K562 (cell line): ENCODE data around the gene ELMO3.

Source experiments
- CBX1 ChIP-seq: sonication (generic); IDR thresholded peaks from 2 replicates; pipeline ENCODE4 v1.6.1; 2016; ENCODE audit warnings: antibody characterized with exemption, low read depth, mild to moderate bottlenecking
- POLR2G ChIP-seq: fragments of 200-400 bp; formaldehyde crosslinking; IDR thresholded peaks from 2 replicates; pipeline ENCODE4 v1.6.1; 2017; ENCODE audit warnings: low read depth, mild to moderate bottlenecking, antibody characterized with exemption, low read length, moderate library complexity
- TCF7 ChIP-seq: sonication (generic); IDR thresholded peaks from 2 replicates; pipeline ENCODE4 v1.6.1; 2016; ENCODE audit warnings: antibody characterized with exemption, borderline replicate concordance
- TF ChIP-seq, protein P1 (sequence below), 3 experiments: IDR thresholded peaks in 2 of 3; conservative IDR thresholded peaks in 1 of 3; 2 replicates each; pipeline ENCODE4 v1.5.1; 2011 to 2012; ENCODE audit warnings: low read length in 3 of 3, mild to moderate bottlenecking in 3 of 3, control low read depth in 2 of 3, improper control_type of control experiment in 1 of 3, inconsistent platforms in 1 of 3, low read depth in 1 of 3, mixed read lengths in 1 of 3, moderate library complexity in 1 of 3; ENCODE audit not compliant: insufficient read depth in 2 of 3

DNA sequence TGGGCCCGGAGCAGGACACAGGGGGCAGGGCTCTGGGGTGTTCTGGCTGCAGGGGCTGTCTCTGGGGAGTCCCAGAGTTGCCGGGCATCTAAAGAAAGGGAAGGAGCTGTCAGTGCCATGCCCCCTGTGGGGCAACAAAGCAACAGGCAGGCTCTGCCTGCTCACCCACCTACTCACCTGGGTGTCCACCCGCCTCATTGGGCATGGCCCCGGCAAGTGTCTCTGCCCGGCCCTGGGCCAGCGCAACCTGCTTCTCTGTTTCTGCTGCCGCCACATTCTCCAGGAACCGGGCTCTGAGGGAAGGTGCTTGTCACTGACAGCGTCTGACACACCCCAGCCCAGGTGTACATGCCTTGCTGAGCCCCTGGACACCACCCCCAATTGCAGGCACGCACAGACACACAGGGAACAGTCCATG, 35.3 kb downstream of the ELMO3 start:
- TF ChIP-seq TCF7 (no peak), CBX1 (no peak), POLR2G (peak; percentile 65)
- TF ChIP-seq, protein P1, sequence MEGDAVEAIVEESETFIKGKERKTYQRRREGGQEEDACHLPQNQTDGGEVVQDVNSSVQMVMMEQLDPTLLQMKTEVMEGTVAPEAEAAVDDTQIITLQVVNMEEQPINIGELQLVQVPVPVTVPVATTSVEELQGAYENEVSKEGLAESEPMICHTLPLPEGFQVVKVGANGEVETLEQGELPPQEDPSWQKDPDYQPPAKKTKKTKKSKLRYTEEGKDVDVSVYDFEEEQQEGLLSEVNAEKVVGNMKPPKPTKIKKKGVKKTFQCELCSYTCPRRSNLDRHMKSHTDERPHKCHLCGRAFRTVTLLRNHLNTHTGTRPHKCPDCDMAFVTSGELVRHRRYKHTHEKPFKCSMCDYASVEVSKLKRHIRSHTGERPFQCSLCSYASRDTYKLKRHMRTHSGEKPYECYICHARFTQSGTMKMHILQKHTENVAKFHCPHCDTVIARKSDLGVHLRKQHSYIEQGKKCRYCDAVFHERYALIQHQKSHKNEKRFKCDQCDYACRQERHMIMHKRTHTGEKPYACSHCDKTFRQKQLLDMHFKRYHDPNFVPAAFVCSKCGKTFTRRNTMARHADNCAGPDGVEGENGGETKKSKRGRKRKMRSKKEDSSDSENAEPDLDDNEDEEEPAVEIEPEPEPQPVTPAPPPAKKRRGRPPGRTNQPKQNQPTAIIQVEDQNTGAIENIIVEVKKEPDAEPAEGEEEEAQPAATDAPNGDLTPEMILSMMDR (IDR thresholded peaks at IDR 0.05 in 2 of 3, conservative IDR thresholded peaks at IDR 0.05 in 1 of 3; ENCODE audit: insufficient read depth in 2 of 3, low read depth in 1 of 3, low read length in 3 of 3), result no peak
